HG03108 (cell line): ENCODE data around the gene SCUBE2.

Experiments
- ATAC-seq: cut with Tn5 transposase; IDR thresholded peaks from one replicate; pipeline ENCODE4 v1.9.1; 2021; ENCODE audit warnings: moderate library complexity; ENCODE audit not compliant: unreplicated experiment

SCUBE2 gene

GRCh38 chr11:8971196-8971923, 120.0 kb downstream of the SCUBE2 start:
- ATAC-seq = no peak
